Muscle of back (tissue), 11 donors: Measurements from ENCODE around the gene ECI2. TPM values are rescaled to one million over a fixed set of nuclear protein-coding genes. Genes with fewer than 3 reads are reported as not detected.
"Not testable (repeated sequence)": the region's sequence is repeated elsewhere in the genome, so short reads cannot be mapped to it uniquely, and the experiment has no call there.

Experiments
- DNase-seq, 3 donors: peaks; one replicate each; pipeline versions ENCODE4 v3.0.0 to v3.0.0-alpha.2; 2013
- polyA plus RNA-seq, 10 donors: library from polyadenylated mRNA; unstranded; fragments of 120-200 nt; gene quantifications; one replicate each; pipeline ENCODE4 v1.2.1, GENCODE V29; 2013; ENCODE audit not compliant: insufficient read length in 10 of 10

ECI2 gene
- polyA plus RNA-seq, 10 donors, result 44.5 to 64.7 (median 52.5) TPM

DNA sequence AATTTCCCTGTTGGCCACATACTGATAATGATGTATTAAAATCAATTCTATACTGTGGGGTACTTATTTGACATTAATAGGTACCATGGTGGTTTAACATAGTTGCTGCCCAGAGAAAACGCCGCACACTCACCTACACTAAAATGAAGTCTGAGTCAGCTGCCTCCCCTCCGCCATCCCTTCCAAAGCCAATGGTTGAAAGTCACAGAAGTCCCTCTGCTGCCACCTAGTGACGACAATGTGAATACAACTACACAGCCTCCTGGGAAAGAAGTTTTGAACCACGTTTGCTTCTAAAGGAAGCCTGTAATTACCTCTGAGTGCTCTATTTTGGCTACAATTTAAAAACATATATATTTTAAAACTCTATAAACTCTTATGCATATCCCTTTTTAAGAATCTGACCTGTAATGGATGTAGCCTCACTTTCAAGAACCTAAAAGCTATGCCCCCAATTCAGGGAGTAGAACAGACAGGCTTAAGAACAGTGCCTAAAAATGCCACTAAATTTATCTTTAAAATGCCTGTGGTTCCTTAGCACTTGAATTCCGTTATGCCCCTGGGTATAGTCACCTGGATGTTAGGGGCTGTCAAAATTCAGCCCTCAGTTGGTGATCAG, 20.6 kb upstream of the ECI2 start:
- peak; percentile 86 to 90 (median 87) for DNase-seq

GRCh38 chr6:4153514-4153985, 18.2 kb upstream of the ECI2 start:
- DNase-seq, result no peak

GRCh38 chr6:4145083-4145482, 9.7 kb upstream of the ECI2 start:
- DNase-seq, result no peak

DNA sequence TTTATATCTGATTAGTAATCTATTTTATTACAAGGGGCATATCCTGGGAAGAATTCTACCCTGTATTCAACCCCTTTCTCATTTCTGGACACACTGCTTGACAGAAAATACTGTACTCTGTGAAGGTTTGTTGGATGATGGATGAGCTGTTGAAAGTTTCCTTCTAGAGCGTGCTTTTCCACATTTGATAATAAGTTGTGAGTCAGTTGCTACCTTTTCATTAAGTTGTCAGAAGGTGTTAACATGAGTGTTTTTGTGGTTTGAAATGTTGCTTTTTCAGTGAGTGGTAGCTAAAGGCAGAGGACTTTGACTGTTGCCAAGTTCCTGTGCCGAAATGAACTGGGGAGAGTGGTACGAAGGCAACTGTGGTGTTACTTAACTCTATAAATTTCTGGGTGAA, 3.9 kb upstream of the ECI2 start:
- DNase-seq, result no peak

DNA sequence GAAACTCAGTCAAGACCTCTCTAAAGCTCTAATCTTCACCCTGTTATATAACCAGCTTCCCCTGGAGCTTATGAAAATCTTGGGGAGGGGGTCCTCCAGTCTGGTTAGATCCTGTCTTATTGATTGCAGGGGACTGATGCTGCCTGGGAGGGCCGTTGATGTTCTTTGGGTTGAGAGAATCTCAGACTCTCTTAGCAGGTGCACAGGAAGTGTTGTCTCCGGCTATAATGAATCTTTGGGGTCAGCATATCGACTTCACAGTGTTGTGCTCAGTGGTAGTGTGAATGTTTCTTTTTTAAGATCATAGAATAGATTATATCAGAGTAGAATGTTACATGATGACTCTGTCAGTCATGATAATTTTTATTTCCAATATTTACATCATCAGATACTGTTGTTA, 2.8 kb upstream of the ECI2 start:
- no peak for DNase-seq

- no peak for DNase-seq
Measured at GRCh38 chr6:4136354-4136831, 1.0 kb upstream of the ECI2 start.

DNA sequence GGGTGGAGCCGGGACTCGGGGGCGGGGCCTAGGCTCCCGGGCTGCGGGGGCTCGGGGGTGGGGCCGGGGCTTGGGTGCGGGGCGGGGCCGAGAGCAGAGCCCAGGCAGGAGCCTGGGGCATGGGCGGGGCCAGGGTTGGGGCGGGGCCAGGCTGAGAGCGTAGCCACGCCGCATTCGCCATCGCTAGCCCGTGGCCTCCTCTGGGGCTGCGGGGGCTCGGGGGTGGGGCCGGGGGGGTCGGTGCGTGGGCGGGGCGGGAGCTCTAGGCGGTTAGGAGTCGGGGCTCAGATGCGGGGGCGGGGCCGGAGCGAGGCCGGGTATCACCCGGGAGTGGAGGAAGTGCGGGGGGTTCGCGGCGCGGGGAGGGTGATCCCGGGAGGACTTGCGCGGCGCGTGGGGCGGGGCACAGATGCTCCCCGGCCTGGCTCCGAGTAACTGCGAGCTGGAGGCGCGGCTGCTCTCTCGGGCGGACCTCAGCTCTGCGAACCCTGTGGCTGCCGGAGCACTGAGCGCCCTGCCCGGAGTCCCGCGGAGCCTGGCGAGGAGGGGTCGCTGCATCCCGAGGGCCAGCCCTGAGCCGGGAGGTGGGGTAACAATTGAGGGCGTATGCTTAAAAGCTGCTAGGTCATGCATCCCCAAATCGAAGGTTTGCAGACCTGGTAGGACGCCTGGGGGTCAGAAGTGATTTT, 434 bp upstream of the ECI2 start:
- peak; percentile 94 to 97 (median 96) for DNase-seq

- peak in 1 of 3 donors; percentile 49 for DNase-seq
Measured at GRCh38 chr6:4133941-4134838, 1.2 kb downstream of the ECI2 start.

GRCh38 chr6:4130357-4130987, 4.9 kb downstream of the ECI2 start:
- DNase-seq, result no peak

GRCh38 chr6:4129446-4129845, 5.9 kb downstream of the ECI2 start:
- no peak for DNase-seq

GRCh38 chr6:4128748-4129147, 6.6 kb downstream of the ECI2 start:
- DNase-seq, result no peak

- no peak for DNase-seq
Measured at GRCh38 chr6:4128072-4128471, 7.3 kb downstream of the ECI2 start.

DNA sequence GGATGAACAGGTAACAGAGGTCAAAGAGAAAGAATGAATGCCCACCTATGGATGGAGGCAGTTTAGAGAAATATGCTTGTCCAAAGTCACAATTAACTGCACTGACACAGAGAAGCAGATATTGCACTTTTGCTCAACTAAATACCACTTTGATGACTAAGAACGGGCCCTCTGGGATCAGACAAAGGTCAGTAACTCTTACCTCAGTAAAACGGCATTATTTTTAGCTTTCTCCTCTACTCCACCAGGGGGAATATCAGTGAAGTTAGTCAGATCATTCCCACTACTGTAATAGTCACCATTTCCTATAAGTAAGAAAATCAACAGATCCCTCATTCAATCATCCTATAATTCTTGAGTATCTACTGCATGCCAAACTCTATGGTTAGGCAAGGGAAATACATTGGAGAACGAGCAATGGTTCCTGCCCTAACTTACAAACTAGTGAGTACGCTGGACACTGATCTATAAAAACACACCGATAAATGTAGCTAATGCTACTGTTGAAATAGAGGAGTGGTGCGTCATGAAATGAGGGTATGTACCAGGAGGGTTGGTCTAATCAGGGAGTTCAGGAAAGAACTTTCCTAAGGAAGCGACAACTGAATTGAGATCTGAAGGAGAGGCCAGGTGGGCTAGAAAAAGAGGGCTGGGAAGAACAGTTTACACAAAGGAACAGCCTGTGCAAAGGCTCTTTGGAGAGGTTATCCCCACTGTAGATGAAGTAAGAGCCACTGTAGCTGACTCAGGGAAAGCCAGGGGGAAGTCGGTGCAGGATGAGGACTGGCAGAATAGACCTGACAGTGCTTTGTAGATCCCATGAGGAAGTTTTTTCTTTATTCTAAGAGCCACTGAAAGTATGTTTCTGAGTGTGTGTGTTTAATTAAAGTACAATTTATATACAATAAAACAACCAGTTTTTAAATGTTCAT, 9.2 kb downstream of the ECI2 start:
- peak in 1 of 3 donors; percentile 84 for DNase-seq

GRCh38 chr6:4125500-4125899, 9.9 kb downstream of the ECI2 start:
- no peak for DNase-seq

DNA sequence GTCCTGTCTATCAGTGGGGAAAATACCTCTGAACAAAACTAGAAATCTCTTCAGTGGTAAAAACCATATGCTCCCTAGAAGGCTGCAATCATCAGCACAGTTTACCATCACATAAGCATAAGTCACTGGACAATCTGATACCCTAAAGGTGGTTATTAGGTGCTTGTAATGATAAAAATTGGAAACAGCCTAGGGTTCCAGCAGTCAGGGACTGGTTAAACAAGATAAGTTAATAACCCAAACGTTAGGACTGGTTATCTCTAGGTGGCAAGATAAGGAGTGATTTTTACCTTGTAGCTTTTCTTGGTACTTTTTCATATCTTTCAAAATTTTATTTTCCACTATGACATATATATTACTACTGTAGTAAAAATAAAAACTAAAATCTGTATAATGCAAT, 11.0 kb downstream of the ECI2 start:
- DNase-seq, result no peak

DNA sequence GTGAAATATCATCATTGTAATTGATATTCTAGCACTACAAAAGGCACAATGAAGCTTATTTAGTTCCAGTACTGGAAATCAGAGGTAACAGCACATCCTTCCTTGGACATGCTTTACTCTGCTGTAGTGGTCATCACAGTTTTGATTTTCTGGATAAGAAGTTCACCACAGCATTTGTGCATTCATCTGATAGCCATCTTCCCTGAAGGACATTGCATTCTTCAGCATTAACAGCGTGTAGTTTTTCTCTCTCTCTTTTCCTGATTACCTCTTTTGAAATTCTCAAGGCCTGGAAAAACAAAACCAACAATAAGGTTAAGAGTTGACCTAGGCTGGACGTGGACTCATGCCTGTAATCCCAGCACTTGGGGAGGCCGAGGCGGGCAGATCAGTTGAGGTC, 19.6 kb downstream of the ECI2 start:
- DNase-seq, result no peak

DNA sequence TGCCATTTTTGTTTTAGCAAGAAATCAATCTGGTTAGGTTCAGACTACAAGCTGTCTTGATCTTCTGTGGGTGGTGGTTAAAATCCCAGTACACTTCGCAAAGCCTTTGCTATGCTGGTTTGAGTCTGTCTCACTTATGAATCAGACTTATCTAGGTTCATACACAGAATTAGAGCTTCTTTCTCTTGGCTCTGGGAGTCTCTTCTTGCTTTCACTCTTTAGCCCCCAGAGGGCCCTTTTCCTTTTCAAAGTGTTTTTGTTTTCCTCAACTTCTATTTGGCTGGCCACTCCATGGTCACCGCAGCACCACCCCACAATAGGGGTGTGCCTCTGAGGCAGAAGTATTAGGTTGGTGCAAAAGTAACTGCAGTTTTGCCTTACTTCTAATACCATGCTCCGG, 21.3 kb downstream of the ECI2 start:
- no peak for DNase-seq

GRCh38 chr6:4113649-4114048, 21.7 kb downstream of the ECI2 start:
- no peak for DNase-seq

DNA sequence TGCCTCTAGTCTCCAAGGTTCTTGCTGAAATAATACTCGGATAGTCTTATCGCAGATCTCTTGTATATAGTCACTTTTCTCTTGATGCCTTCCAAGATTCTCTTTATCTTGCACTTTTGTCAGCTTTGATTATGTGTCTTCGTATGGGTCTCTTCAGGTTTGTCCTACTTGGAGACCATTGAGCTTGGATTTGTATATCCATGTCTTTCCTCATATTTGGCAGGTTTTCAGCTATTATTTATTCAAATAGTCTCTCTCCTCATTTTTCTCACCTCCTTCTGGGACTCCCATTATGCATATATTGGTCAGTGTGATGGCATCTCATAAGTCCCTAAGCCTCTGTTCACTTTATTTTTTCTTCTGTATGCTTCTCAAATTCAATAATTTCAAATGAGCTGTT, 23.0 kb downstream of the ECI2 start:
- DNase-seq, result no peak

- not testable (repeated sequence) for DNase-seq
Measured at GRCh38 chr6:4109363-4109815, 26.0 kb downstream of the ECI2 start.
